ENCODE data around the gene FER. TPM values are rescaled to one million over a fixed set of nuclear protein-coding genes. Genes with fewer than 3 reads are reported as not detected.
A peak's percentile ranks its signal among the peaks of the same experiment; 100 is the strongest.

Gene FER
- total and polyA plus RNA-seq, 2 of the 8 experiments (the other 6 are each of a cell fraction or from before 2014, with no cell fraction given): 1.3 to 15.8 TPM

DNA sequence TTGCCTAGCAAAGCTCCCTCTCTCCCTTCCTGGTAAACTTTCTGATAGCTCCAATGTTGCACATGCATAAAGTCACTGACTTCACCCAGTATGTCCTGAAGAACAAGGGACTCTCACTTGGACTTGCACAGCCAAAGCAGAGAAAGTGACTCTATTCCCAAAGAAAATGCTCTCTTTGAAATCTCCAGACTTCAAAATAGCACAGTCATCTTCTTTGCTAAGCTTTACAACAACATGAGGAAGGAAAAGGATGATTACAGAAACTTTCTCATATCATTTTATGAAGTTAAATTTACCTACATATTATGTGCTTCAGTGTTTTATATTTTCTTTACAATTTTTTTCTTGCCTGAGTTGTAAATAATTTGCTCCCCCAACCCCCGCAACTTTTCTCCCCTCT, 397.4 kb downstream of the FER start:
- no peak overlapping the region for H2BK5ac ChIP-seq (ENCODE audit: low read depth, low read length)
- no peak overlapping the region for H2BK120ac ChIP-seq (replicated peaks; ENCODE audit: low read depth, low read length)
- no peak overlapping the region for H2BK12ac ChIP-seq (ENCODE audit: low read depth, low read length)
- no peaks in the 10 kb centered on the region for H3K36me3 ChIP-seq (ENCODE audit: control insufficient read depth in 2 of 4, insufficient read depth in 4 of 4, low read length in 3 of 4)
- H3K23me2 ChIP-seq (ENCODE audit: low read depth, low read length): no peaks in the 10 kb centered on the region
- H3K27me3 ChIP-seq (replicated peaks in 1 of 4; ENCODE audit: control insufficient read depth in 3 of 4, extremely low read depth in 1 of 4, insufficient read depth in 3 of 4, low read length in 3 of 4): no peaks in the 10 kb centered on the region
- no peak overlapping the region for H3K27ac ChIP-seq (ENCODE audit: low read depth, low read length)
- FAIRE-seq (no peak), DNase-seq (ENCODE audit: low read depth in 1 of 2, low spot score in 2 of 2) (no peak)
- H3K18ac ChIP-seq (ENCODE audit: extremely low read depth, low read length): no peak overlapping the region
- no peak overlapping the region for H4K5ac ChIP-seq (ENCODE audit: insufficient read length, low read depth, low read length)
- peak; percentile 17; the same call in 1 of the 2 replicates for TF ChIP-seq MAFK (IDR thresholded peaks at IDR 0.05; ENCODE audit: low read depth, low read length)
- TF ChIP-seq, protein P1, sequence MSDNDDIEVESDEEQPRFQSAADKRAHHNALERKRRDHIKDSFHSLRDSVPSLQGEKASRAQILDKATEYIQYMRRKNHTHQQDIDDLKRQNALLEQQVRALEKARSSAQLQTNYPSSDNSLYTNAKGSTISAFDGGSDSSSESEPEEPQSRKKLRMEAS (IDR thresholded peaks at IDR 0.05): no peak
- H3K4ac ChIP-seq (replicated peaks; ENCODE audit: insufficient read length, low read depth, low read length): no peak overlapping the region
- WGBS, 2 experiments (ENCODE audit: extremely low coverage in 1 of 2, insufficient coverage in 1 of 2, insufficient read length in 1 of 2, insufficient replicate concordance in 2 of 2, low coverage in 1 of 2, low lambda C conversion rate in 2 of 2, missing lambda C conversion rate in 1 of 2): 89% methylated on average over 1 of the region's 1 CpG; no CpG with 5 or more reads in 1 of the 2 experiments
- H4K91ac ChIP-seq (replicated peaks; ENCODE audit: insufficient read length, low read length): no peak overlapping the region
- H3K23ac ChIP-seq (ENCODE audit: insufficient read length): no peak overlapping the region
- no peaks in the 10 kb centered on the region for H3K4me1 ChIP-seq (replicated peaks in 1 of 4; ENCODE audit: control insufficient read depth in 3 of 4, insufficient read depth in 4 of 4, low read length in 3 of 4)
- H3K79me2 ChIP-seq (ENCODE audit: control insufficient read depth in 1 of 2, insufficient read depth in 2 of 2, low read length in 2 of 2): no peaks in the 10 kb centered on the region
- no peak overlapping the region for H3K14ac ChIP-seq (ENCODE audit: insufficient read length)
- H3K4me3 ChIP-seq (ENCODE audit: extremely low read depth in 1 of 4, insufficient read depth in 2 of 4, low read depth in 3 of 4, low read length in 4 of 4): no peak overlapping the region
- no peak overlapping the region for H4K8ac ChIP-seq (ENCODE audit: extremely low read depth, insufficient read depth, low read length)
- H3K9me3 ChIP-seq (ENCODE audit: insufficient read depth in 2 of 2, low read depth in 1 of 2, low read length in 1 of 2): no peaks in the 10 kb centered on the region
- CTCF ChIA-PET (ENCODE audit: partially characterized antibody): interaction anchor here (0.6 to 1.0 kb wide), 2 partner anchors 137 to 160 kb away, joined by 3 read pairs; no protein-coding TSS in a partner anchor
- no peak overlapping the region for H2BK15ac ChIP-seq (ENCODE audit: low read length)
- H3K9ac ChIP-seq (replicated peaks in 1 of 4; ENCODE audit: extremely low read depth in 1 of 4, low read depth in 3 of 4, low read length in 3 of 4): no peak overlapping the region
- H3K56ac ChIP-seq (replicated peaks; ENCODE audit: insufficient read length, low read depth, low read length): no peak overlapping the region
- no peak overlapping the region for H2AK5ac ChIP-seq (ENCODE audit: low read depth, low read length)
- POLR2A ChIA-PET (ENCODE audit: partially characterized antibody): no interaction called here
- H3K79me1 ChIP-seq (ENCODE audit: low read depth, low read length): no peaks in the 10 kb centered on the region
- no peak overlapping the region for H3K4me2 ChIP-seq (ENCODE audit: insufficient read depth in 1 of 2, low read depth in 2 of 2, low read length in 2 of 2)
- H2BK20ac ChIP-seq (ENCODE audit: low read length): no peak overlapping the region
- H4K20me1 ChIP-seq (replicated peaks in 1 of 2; ENCODE audit: control insufficient read depth in 1 of 2, insufficient read depth in 2 of 2, low read length in 2 of 2): no peaks in the 10 kb centered on the region
- no peak overlapping the region for H2AFZ ChIP-seq (ENCODE audit: low read length)
